Stimulated activated CD8-positive, alpha-beta memory T cell treated with anti-CD3 and anti-CD28 coated beads, Interleukin-12 subunit alpha, Interleukin-12 subunit beta, amount 100 ng/mL, for 24 hours (primary cell): ENCODE measurements around the gene SPATA13.

Experiments used
- DNase-seq: peaks from one replicate; pipeline ENCODE4 v3.0.0-alpha.2; 2020; ENCODE audit errors: extremely low read depth

SPATA13 gene

GRCh38 chr13:24277761-24278160 is 117.2 kb downstream of the SPATA13 start:
- no peak for DNase-seq

GRCh38 chr13:24279327-24280110 is 119.0 kb downstream of the SPATA13 start:
- DNase-seq, result no peak

GRCh38 chr13:24280720-24281119 is 120.2 kb downstream of the SPATA13 start:
- no peak for DNase-seq

GRCh38 chr13:24281188-24282008 is 120.9 kb downstream of the SPATA13 start:
- DNase-seq, result no peak

GRCh38 chr13:24282256-24282655 is 121.7 kb downstream of the SPATA13 start:
- no peak for DNase-seq

- no peak for DNase-seq
These were observed 124.5 kb downstream of the SPATA13 start for GRCh38 chr13:24284889-24285565.

GRCh38 chr13:24286624-24287023 is 126.1 kb downstream of the SPATA13 start:
- DNase-seq, result no peak

- DNase-seq, result no peak
These were observed 127.3 kb downstream of the SPATA13 start for GRCh38 chr13:24287748-24288287.

GRCh38 chr13:24288870-24289269 is 128.3 kb downstream of the SPATA13 start:
- DNase-seq, result no peak

GRCh38 chr13:24290280-24290932 is 129.9 kb downstream of the SPATA13 start:
- no peak for DNase-seq

- no peak for DNase-seq
These were observed 132.0 kb downstream of the SPATA13 start for GRCh38 chr13:24292481-24292880.

GRCh38 chr13:24293746-24294145 is 133.2 kb downstream of the SPATA13 start:
- no peak for DNase-seq

- DNase-seq, result no peak
These were observed 139.1 kb downstream of the SPATA13 start for GRCh38 chr13:24299488-24300114.

GRCh38 chr13:24301434-24301833 is 140.9 kb downstream of the SPATA13 start:
- DNase-seq, result no peak

GRCh38 chr13:24301911-24302310 is 141.4 kb downstream of the SPATA13 start:
- DNase-seq, result no peak

- DNase-seq, result no peak
These were observed 144.1 kb downstream of the SPATA13 start for GRCh38 chr13:24304620-24305019.

- DNase-seq, result no peak
These were observed 146.1 kb downstream of the SPATA13 start for GRCh38 chr13:24306632-24307031.

- DNase-seq, result no peak
These were observed 146.9 kb downstream of the SPATA13 start for GRCh38 chr13:24307211-24308067.

- DNase-seq, result no peak
These were observed 147.5 kb downstream of the SPATA13 start for GRCh38 chr13:24308068-24308445.

- DNase-seq, result no peak
These were observed 148.0 kb downstream of the SPATA13 start for GRCh38 chr13:24308488-24309020.
